Activated CD8-positive, alpha-beta memory T cell treated with anti-CD3 and anti-CD28 coated beads for 4 hours (primary cell): Measurements from ENCODE around the gene PRF1.

Experiments used
- DNase-seq, 2 donors: peaks; one replicate each; pipeline ENCODE4 v3.0.0-alpha.2; 2020; ENCODE audit warnings: low read depth in 2 of 2

The PRF1 gene

DNA sequence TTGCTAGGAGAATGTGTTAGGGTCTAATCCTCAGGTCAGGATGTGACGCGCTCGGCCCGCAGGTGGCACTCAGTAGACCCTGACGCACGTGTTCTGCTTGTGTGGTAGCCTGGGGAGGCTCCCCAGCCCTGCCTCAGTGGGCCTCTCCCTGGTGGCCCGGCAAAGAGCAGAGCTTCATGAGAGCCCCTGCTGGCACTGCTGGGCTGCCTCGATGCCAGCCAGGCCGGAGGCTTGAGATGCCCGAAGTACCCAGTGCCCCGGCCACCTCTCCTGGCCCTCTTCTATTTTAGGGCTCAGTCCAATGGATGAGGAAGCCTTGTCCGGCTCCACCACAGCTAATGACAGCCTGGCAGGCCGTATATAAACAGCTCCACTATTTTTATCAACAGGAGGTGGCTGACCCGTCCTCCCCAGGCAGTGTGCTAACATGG, 42.0 kb downstream of the PRF1 start:
- DNase-seq, result no peak

- no peak for DNase-seq
These were observed 42.7 kb downstream of the PRF1 start for GRCh38 chr10:70559861-70560260.

- peak; percentile 58 to 64 for DNase-seq
These were observed 43.4 kb downstream of the PRF1 start for GRCh38 chr10:70558871-70559810.

DNA sequence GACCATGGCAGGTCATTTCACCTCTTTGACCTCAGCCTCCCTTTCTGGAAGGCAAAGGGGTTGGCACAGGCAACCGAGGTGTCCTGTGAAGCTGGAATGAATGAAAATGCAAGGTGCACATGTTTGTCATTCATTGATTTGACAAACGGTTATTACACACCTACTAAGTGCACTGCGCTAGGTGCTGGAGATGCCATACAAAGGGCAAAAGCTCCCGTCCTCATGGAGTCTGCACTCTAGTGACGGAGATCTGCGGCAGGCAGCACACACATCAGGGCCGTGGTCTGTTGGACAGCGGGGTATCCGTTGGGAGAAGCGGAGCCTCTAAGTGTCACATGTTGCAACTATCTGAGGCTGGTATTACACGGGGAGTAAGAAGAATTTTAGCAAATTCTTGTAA, 44.2 kb downstream of the PRF1 start:
- DNase-seq, result no peak

DNA sequence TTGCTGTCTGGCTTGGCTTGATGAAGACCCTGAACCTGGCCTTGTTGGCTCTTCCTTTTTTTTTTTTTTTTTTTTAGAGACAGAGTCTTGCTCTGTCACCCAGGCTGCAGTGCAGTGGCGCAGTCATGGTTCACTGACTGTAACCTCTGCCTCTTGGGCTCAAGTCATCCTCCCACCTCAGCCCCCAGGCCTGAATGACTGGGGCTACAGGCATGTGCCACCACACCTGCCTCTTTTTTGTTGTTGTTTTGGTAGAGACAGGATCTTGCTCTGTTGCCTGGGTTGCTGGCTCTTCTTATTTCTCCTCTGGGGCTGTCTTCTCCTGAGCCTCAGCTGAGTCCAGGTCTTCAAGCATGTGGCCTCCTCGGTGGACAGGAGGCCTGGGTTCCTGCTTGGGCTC, 44.7 kb downstream of the PRF1 start:
- no peak for DNase-seq

GRCh38 chr10:70557086-70557845, 45.3 kb downstream of the PRF1 start:
- no peak for DNase-seq

- no peak for DNase-seq
These were observed 47.2 kb downstream of the PRF1 start for GRCh38 chr10:70555371-70555770.

GRCh38 chr10:70552586-70552985, 50.0 kb downstream of the PRF1 start:
- no peak for DNase-seq

DNA sequence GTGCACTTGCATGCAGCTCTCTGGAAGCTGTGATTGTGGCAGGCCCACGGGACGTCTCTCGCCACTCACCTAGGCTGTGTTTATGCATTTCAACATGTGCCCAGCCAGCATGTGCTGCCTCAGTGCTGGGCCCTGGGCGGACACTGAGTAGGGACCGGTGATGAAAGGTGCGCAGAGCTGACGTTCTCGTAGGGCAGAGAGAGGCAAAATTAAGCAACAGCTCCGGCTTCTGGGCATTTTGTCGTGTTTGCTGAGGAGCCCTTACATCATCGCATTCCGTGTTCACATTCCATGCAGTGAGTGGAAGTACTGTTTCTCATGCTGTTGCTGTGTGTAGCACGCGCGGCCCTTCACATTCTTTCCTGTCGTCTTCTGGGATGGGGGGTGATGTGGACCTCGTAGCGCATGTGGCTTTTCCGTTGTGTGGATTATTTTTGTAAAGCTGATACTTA, 50.5 kb downstream of the PRF1 start:
- DNase-seq, result no peak

GRCh38 chr10:70551466-70551865, 51.1 kb downstream of the PRF1 start:
- DNase-seq, result no peak

DNA sequence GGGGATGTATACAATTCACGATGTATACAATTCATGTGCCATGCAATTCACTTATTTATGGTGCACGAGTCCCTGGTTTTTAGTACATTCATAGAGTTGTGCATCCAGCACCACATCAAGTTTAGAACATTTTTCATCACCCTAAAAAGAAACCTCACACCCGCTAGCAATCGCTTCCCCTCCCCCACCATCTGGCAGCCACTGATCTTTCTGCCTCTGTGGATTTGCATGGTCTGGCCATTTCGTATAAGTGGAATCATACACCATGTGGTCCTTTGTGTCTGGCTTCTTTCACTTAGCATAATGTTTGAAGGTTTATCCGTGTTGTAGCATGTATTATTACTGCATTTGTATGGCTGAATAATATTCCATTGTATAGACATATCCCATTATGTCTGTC, 52.1 kb downstream of the PRF1 start:
- no peak for DNase-seq

GRCh38 chr10:70549962-70550458, 52.5 kb downstream of the PRF1 start:
- DNase-seq, result peak; percentile 47 to 54

GRCh38 chr10:70549351-70549961, 53.1 kb downstream of the PRF1 start:
- DNase-seq, result no peak
